ENCODE data around the gene TAF1B.

DNA sequence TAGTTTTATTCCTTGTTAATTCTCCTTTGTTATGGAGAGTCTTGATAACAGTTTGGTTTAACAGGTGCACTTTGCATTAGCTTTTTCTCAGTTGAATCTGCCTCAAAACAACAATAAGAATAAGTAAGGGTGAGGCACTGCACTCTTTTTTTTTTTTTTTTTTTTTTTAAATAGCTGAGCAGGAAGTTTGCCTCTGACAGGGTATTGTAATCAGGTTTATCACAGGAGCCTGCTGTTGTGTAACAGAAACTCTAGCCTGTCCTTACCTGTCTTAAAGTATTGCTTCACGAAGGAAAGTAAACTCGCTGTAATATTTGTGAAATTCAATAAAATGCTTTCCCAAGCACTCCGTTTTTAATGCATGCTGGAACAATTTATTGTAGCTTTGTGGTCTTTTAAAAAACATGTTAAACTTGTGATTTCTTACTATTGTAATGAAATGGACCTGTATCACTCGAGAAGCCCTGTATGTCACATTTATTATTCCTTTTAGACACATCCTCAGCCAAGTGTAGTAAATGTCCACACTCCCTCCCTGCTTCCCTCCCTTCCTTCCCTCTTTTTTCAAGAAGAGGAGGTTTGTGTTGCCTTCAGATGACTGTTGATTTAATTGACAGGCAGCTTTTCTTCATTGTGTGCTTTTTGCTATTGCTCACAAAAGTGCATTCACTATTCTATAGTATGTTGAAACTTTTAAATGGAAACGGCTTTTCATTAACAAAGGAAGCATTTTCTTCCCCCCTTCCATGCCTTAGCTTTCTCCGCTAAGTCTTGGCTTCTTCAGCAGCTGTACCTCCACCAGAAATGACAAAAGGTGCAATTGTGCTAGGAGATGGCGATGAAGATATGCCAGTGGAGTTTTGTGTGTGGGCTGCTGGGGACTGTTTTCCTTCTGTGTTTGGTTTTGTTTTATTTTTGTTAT lies 52.7 kb downstream of the TAF1B start:
- TF ChIP-seq, protein P1, sequence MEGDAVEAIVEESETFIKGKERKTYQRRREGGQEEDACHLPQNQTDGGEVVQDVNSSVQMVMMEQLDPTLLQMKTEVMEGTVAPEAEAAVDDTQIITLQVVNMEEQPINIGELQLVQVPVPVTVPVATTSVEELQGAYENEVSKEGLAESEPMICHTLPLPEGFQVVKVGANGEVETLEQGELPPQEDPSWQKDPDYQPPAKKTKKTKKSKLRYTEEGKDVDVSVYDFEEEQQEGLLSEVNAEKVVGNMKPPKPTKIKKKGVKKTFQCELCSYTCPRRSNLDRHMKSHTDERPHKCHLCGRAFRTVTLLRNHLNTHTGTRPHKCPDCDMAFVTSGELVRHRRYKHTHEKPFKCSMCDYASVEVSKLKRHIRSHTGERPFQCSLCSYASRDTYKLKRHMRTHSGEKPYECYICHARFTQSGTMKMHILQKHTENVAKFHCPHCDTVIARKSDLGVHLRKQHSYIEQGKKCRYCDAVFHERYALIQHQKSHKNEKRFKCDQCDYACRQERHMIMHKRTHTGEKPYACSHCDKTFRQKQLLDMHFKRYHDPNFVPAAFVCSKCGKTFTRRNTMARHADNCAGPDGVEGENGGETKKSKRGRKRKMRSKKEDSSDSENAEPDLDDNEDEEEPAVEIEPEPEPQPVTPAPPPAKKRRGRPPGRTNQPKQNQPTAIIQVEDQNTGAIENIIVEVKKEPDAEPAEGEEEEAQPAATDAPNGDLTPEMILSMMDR (IDR thresholded peaks at IDR 0.05; ENCODE audit: insufficient read depth, low read length, poor library complexity, severe bottlenecking), result no peak
- no peak for TF ChIP-seq EZH2phosphoT487 (conservative IDR thresholded peaks at IDR 0.05; ENCODE audit: low read length)

All from SU-DHL-6 (cell line).